ENCODE data around the gene UPF2.

The UPF2 gene

DNA sequence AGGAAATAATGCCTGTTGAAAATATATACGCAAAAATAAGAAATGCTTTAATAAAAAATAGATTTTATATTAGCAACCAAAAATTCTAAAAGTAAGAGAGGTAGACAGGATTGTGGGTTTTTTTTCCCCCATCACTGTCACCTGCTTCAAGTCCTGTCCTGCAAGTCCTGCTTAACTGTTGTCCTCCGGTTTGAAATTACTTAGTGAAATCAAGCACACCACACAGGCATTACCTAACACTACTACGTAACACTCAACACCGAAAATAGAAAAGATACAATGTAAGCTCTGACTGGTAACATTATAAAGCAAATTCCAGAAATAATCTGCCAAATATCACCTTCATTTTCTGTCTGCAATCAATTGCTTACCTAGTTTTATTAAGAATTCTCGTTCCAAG lies 90.9 kb downstream of the UPF2 start:
- no peak for DNase-seq (ENCODE audit: low read depth)
- no peak overlapping the region for H3K4me3 ChIP-seq (ENCODE audit: low read depth, low read length)
- TF ChIP-seq POLR2A (IDR thresholded peaks at IDR 0.05; ENCODE audit: extremely low read depth, insufficient read length) (no peak), MYC (IDR thresholded peaks at IDR 0.05; ENCODE audit: low read depth, low read length) (no peak)
- TF ChIP-seq, protein P1, sequence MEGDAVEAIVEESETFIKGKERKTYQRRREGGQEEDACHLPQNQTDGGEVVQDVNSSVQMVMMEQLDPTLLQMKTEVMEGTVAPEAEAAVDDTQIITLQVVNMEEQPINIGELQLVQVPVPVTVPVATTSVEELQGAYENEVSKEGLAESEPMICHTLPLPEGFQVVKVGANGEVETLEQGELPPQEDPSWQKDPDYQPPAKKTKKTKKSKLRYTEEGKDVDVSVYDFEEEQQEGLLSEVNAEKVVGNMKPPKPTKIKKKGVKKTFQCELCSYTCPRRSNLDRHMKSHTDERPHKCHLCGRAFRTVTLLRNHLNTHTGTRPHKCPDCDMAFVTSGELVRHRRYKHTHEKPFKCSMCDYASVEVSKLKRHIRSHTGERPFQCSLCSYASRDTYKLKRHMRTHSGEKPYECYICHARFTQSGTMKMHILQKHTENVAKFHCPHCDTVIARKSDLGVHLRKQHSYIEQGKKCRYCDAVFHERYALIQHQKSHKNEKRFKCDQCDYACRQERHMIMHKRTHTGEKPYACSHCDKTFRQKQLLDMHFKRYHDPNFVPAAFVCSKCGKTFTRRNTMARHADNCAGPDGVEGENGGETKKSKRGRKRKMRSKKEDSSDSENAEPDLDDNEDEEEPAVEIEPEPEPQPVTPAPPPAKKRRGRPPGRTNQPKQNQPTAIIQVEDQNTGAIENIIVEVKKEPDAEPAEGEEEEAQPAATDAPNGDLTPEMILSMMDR (IDR thresholded peaks at IDR 0.05; ENCODE audit: low read depth, low read length), result no peak
- TF ChIP-seq, protein P2, sequence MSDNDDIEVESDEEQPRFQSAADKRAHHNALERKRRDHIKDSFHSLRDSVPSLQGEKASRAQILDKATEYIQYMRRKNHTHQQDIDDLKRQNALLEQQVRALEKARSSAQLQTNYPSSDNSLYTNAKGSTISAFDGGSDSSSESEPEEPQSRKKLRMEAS (IDR thresholded peaks at IDR 0.05; ENCODE audit: low read depth, low read length), result no peak

DNA sequence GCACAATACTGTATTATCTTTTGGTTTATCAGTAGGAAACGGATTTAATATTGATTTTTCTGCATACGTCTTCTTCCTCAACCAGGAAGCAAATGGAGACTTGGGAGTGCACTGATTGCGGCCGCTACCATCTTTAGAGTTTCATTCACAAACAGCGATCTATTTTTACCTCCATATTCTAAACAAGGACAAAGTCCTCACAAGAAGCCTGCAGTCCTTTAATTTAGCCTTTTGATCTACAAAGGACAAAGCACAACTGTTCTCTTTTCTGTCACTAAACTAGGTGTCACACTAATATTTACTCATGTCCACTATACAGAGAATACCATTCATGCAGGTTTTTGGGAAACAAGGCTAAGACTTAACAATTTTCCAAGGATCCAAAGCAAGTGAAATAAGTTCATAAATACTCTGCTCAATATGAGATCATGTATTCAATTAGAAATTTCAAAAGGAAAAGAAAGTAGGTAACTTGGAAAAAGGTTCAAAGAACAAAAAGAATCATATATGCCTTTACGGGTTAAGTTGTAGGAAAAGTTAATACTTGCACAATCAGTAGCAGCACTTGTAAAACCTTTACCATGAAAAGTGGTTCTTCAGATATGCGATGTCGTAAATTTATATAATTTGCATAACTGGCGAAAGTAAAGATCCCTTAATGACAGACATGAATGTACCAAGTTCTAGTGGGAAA lies 92.1 kb downstream of the UPF2 start:
- DNase-seq (ENCODE audit: low read depth), result no peak
- no peak overlapping the region for H3K4me3 ChIP-seq (ENCODE audit: low read depth, low read length)
- TF ChIP-seq MYC (IDR thresholded peaks at IDR 0.05; ENCODE audit: low read depth, low read length) (no peak), POLR2A (IDR thresholded peaks at IDR 0.05; ENCODE audit: extremely low read depth, insufficient read length) (no peak)
- TF ChIP-seq, protein P2 (IDR thresholded peaks at IDR 0.05; ENCODE audit: low read depth, low read length), result no peak
- TF ChIP-seq, protein P1 (IDR thresholded peaks at IDR 0.05; ENCODE audit: low read depth, low read length), result no peak

DNA sequence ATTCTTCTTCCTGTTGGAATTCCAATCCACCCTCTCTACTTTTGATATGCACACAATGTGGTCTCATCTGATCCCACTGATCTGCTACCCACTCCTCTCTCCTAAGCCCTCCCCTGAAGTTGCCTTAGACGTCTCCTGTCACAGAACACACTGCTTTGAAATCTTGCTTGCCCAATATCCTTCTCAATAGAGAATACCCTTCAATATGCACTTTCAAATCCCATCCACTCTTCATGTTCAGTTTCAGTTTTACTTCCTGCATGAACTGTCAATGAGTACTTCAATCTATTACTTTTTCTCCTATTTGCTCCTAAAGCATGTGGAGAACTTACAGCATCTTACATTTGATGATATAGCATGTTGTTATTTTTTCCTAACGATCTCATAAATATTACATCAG lies 93.5 kb downstream of the UPF2 start:
- TF ChIP-seq MYC (IDR thresholded peaks at IDR 0.05; ENCODE audit: low read depth, low read length), result no peak
- DNase-seq (ENCODE audit: low read depth), result no peak
- no peak overlapping the region for H3K4me3 ChIP-seq (ENCODE audit: low read depth, low read length)

DNA sequence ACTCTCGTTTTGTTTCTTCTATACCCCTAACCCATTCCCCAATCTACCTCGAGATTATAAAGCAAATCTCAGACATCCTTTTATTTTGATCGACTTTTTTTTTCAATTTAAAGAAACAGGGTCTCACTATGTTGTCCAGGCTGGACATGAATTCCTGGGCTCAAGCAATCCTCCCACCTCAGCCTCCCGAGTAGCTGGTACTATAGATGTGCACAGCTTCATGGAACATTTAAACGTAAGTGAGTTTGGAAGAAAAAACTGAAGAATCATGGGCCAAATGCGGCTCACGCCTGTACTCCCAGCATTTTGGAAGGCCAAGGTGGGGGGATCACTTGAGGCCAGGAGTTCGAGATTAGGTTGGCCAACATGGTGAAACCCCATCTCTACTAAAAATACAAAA lies 96.0 kb downstream of the UPF2 start:
- TF ChIP-seq POLR2A (IDR thresholded peaks at IDR 0.05; ENCODE audit: extremely low read depth, insufficient read length), result no peak
- TF ChIP-seq, protein P2 (IDR thresholded peaks at IDR 0.05; ENCODE audit: low read depth, low read length), result no peak
- TF ChIP-seq MYC (IDR thresholded peaks at IDR 0.05; ENCODE audit: low read depth, low read length), result no peak
- TF ChIP-seq, protein P1 (IDR thresholded peaks at IDR 0.05; ENCODE audit: low read depth, low read length), result no peak
- no peak for DNase-seq (ENCODE audit: low read depth)
- no peak overlapping the region for H3K4me3 ChIP-seq (ENCODE audit: low read depth, low read length)

DNA sequence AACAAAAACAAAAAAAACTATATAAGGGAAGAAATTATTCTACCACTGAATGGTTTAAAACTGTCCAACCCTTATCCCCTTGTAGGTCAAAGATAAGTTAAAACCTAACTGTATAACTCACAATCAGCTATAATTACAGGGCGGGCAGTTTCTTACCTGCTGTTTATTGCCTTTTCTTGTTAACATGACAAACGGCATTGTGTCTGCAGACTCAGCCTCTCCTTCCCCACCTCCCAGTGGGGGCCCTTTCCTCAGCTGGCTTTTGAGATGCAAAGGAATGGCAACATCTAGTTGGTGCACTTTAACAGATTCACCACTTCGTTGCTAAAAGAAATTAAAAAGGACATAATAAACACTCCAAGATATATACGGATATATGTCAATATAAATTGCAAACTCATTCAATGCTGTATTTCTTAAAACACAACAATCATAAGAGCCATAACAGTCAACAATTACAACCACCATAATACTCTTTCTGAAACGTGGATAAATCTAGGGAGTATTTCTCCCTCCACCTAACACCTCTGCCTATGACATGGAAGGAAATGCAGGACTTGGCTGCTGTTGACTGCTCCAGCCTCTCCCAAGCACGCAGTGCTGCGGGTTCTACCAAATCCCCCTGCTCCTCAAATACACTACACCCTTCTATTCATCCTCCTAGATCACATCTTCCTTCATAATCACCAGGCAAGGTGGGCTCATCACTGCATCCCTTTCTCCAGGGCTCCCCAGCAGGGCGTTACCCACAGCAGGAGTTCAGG lies 106.0 kb downstream of the UPF2 start:
- TF ChIP-seq, protein P2 (IDR thresholded peaks at IDR 0.05; ENCODE audit: low read depth, low read length), result no peak
- no peak for DNase-seq (ENCODE audit: low read depth)
- no peak overlapping the region for H3K4me3 ChIP-seq (ENCODE audit: low read depth, low read length)

DNA sequence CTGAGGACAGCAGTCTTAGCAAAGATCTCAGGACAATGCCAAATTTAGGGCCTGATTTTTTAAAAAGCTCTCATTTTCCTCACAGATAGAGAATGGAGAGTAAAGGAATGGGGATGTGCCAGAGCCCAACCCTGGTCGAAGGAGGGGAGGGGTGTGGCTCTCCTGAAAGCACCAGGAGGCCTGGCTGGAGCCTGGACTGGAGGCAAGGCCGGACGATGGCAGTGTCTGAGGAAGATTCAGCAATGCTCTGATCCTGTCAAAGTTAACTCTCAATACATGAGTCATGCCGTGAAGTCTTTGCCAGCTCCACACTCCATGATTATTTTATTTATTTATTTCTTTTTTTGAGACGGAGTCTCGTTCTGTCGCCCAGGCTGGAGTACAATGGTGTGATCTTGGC lies 108.3 kb downstream of the UPF2 start:
- DNase-seq (ENCODE audit: low read depth), result no peak
- H3K4me3 ChIP-seq (ENCODE audit: low read depth, low read length), result no peak overlapping the region
- TF ChIP-seq POLR2A (IDR thresholded peaks at IDR 0.05; ENCODE audit: extremely low read depth, insufficient read length) (no peak), MYC (IDR thresholded peaks at IDR 0.05; ENCODE audit: low read depth, low read length) (no peak)
- TF ChIP-seq, protein P1 (IDR thresholded peaks at IDR 0.05; ENCODE audit: low read depth, low read length), result no peak
- TF ChIP-seq, protein P2 (IDR thresholded peaks at IDR 0.05; ENCODE audit: low read depth, low read length), result no peak

Data from NB4 (cell line).